ENCODE results near the gene ANKHD1.

GRCh38 chr5:140403613-140404012 lies 2.0 kb downstream of the ANKHD1 start:
- TF ChIP-seq BHLHE40 (IDR thresholded peaks at IDR 0.05; ENCODE audit: borderline replicate concordance) (no peak), ZNF384 (IDR thresholded peaks at IDR 0.05) (no peak), FOXA1 (IDR thresholded peaks at IDR 0.05) (no peak), ARNT (IDR thresholded peaks at IDR 0.05) (no peak), NFRKB (IDR thresholded peaks at IDR 0.05) (no peak), SP1 (IDR thresholded peaks at IDR 0.05) (no peak), PKNOX1 (IDR thresholded peaks at IDR 0.05) (no peak)
